Mucosa of descending colon (tissue), 3 donors: ENCODE results near the gene ITIH1. TPM values are rescaled to one million over a fixed set of nuclear protein-coding genes. Genes with fewer than 3 reads are reported as not detected.

Experiments used
- ATAC-seq: fragments of 200-7000 bp; cut with Tn5 transposase; one replicate; pipeline ENCODE4 v1.9.1; 2020; ENCODE audit warnings: mild to moderate bottlenecking, moderate library complexity
- DNase-seq, 3 donors: peaks; one replicate each; pipeline ENCODE4 v3.0.0-alpha.2; 2020
- H3K36me3 ChIP-seq: fragments of 200-600 bp; one replicate; pipeline ENCODE4 v1.8.0; 2021; ENCODE audit warnings: low read depth, mild to moderate bottlenecking
- H3K4me1 ChIP-seq: fragments of 200-600 bp; one replicate; pipeline ENCODE4 v1.8.0; 2021; ENCODE audit warnings: low read depth, mild to moderate bottlenecking
- H3K4me3 ChIP-seq: fragments of 200-600 bp; one replicate; pipeline ENCODE4 v1.8.0; 2021; ENCODE audit warnings: mild to moderate bottlenecking
- H3K9me3 ChIP-seq: fragments of 200-600 bp; one replicate; pipeline ENCODE4 v1.8.0; 2021; ENCODE audit warnings: mild to moderate bottlenecking
- intact Hi-C, 2 donors: fragments of 100-400 bp; cut with DNase I in 1 of 2; cut with micrococcal nuclease in 1 of 2; formaldehyde crosslinking; loops; one replicate each; pipeline versions ENCODE4 v1.11.0 to v1.11.1; 2022; cut with DNase I, micrococcal nuclease
- total RNA-seq, 3 donors: library from RNA; stranded (reverse); fragmentation: NEBNext Ultra II Directional in 2 of 3; extraction: Animal tissue kit (Norgen Biotek cat#: 25700) in 2 of 3; gene quantifications; one replicate each; pipeline versions ENCODE4 v1.2.1 to v1.2.4, GENCODE V29; 2021 to 2023
- TF ChIP-seq, protein P1 (sequence below): fragments of 200-600 bp; IDR thresholded peaks from one replicate; pipeline ENCODE4 v1.8.0; 2022; ENCODE audit warnings: antibody characterized with exemption, mild to moderate bottlenecking
- donor health status: DM: no; HTN: no; CAD: no; lungs with moderate emphysema.
- donor health status: DM: no; HTN: no; CAD: no.
- donor health status: DM: no; HTN: yes; CAD: no.

Gene ITIH1
- total RNA-seq, 3 donors from 2014 or later: not detected

DNA sequence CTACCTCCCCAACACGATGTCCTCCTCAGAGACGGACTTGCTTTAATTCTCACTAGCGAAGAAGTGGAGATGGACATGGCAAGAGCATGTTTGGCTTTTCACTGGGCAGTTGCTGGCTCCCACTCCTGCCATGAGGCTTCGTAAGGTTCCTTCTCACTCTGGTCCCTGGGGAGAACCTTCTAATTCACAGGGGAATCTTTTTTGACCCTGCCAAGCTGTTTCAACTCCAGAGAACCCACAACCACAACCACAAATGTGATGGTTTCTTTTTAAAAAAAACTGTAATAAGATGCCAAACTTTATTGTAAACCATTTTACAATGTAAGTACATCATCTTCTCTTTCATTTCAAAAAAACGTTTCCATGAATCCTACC is 59.1 kb downstream of the ITIH1 start:
- intact Hi-C loops: no loop called here
- no peak overlapping the region for H3K4me3 ChIP-seq
- no peaks in the 10 kb centered on the region for H3K9me3 ChIP-seq
- TF ChIP-seq, protein P1, sequence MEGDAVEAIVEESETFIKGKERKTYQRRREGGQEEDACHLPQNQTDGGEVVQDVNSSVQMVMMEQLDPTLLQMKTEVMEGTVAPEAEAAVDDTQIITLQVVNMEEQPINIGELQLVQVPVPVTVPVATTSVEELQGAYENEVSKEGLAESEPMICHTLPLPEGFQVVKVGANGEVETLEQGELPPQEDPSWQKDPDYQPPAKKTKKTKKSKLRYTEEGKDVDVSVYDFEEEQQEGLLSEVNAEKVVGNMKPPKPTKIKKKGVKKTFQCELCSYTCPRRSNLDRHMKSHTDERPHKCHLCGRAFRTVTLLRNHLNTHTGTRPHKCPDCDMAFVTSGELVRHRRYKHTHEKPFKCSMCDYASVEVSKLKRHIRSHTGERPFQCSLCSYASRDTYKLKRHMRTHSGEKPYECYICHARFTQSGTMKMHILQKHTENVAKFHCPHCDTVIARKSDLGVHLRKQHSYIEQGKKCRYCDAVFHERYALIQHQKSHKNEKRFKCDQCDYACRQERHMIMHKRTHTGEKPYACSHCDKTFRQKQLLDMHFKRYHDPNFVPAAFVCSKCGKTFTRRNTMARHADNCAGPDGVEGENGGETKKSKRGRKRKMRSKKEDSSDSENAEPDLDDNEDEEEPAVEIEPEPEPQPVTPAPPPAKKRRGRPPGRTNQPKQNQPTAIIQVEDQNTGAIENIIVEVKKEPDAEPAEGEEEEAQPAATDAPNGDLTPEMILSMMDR: no peak
- peaks cover 2% of the 10 kb centered on the region for H3K4me1 ChIP-seq
- no peaks in the 10 kb centered on the region for H3K36me3 ChIP-seq
- ATAC-seq: no peak
- no peak for DNase-seq

GRCh38 chr3:52836986-52837385 is 59.6 kb downstream of the ITIH1 start:
- Histone ChIP-seq H3K9me3 (no peaks in the 10 kb centered on the region), H3K4me1 (no peaks in the 10 kb centered on the region), H3K4me3 (no peak overlapping the region), H3K36me3 (no peaks in the 10 kb centered on the region)
- ATAC-seq (no peak), DNase-seq (no peak)
- TF ChIP-seq, protein P1: no peak
- intact Hi-C loops: no loop called here

- no peaks in the 10 kb centered on the region for H3K9me3 ChIP-seq
- DNase-seq: peak in 1 of 3 donors; percentile 18
- no peak overlapping the region for H3K4me3 ChIP-seq
- peak; percentile 36 for ATAC-seq
- H3K36me3 ChIP-seq: no peaks in the 10 kb centered on the region
- TF ChIP-seq, protein P1: no peak
- intact Hi-C loops: no loop called here
- H3K4me1 ChIP-seq: no peaks in the 10 kb centered on the region
Observed at GRCh38 chr3:52838561-52839267, 61.3 kb downstream of the ITIH1 start.

DNA sequence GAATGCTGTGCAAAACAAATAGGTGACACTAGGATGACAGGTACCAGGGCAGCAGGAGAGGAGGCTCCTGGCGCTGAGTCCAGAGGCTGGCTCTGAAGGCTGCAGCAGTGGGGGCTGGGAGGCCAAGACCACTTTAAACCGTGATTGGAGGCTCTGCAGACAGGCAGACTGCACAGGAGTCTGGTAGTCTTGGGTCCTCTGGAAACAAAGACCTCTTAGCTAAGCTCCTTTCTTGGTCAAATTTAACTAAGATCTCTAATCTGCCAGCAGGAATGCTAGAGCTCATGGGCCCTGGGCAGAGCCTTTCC is 61.8 kb downstream of the ITIH1 start:
- H3K4me1 ChIP-seq: no peaks in the 10 kb centered on the region
- ATAC-seq (no peak), DNase-seq (peak in 1 of 3 donors; percentile 10)
- intact Hi-C loops: no loop called here
- H3K36me3 ChIP-seq: no peaks in the 10 kb centered on the region
- H3K4me3 ChIP-seq: no peak overlapping the region
- TF ChIP-seq, protein P1: no peak
- H3K9me3 ChIP-seq: no peaks in the 10 kb centered on the region

GRCh38 chr3:52839892-52840545 is 62.6 kb downstream of the ITIH1 start:
- Histone ChIP-seq H3K4me1 (no peaks in the 10 kb centered on the region), H3K36me3 (no peaks in the 10 kb centered on the region), H3K4me3 (no peak overlapping the region), H3K9me3 (no peaks in the 10 kb centered on the region)
- intact Hi-C loops: no loop called here
- DNase-seq (no peak), ATAC-seq (no peak)
- TF ChIP-seq, protein P1: no peak
